ENCODE measurements around the gene TMED5. TPM values are rescaled to one million over a fixed set of nuclear protein-coding genes. Genes with fewer than 3 reads are reported as not detected.

The TMED5 gene
- total RNA-seq, 1 experiment from 2014 or later = 32.6 TPM

- H3K27ac ChIP-seq (ENCODE audit: low read depth, low read length) = no peak overlapping the region
- POLR2A ChIA-PET = no interaction called here
Observed at GRCh38 chr1:93113127-93113526, 67.1 kb downstream of the TMED5 start.

More at GRCh38 chr1:93113127-93113526, 67.1 kb downstream of the TMED5 start:
- no TSS peak for BruUV-seq (replicated peaks)
- no peak for DNase-seq (ENCODE audit: low read depth, low spot score)
- no peak overlapping the region for H3K4me2 ChIP-seq (ENCODE audit: low read length)
- TF ChIP-seq SP1 (IDR thresholded peaks at IDR 0.05; ENCODE audit: low read depth) (no peak), ATF3 (IDR thresholded peaks at IDR 0.05) (no peak), POLR2AphosphoS5 (IDR thresholded peaks at IDR 0.05; ENCODE audit: low read depth, low read length) (no peak), ELF1 (IDR thresholded peaks at IDR 0.05; ENCODE audit: borderline replicate concordance, low read depth) (no peak), TCF7L2 (IDR thresholded peaks at IDR 0.05; ENCODE audit: borderline replicate concordance, extremely low read depth, insufficient read depth, insufficient read length) (no peak), POLR2A (IDR thresholded peaks at IDR 0.05; ENCODE audit: borderline replicate concordance, extremely low read depth, insufficient read depth, insufficient read length) (no peak), SIN3A (IDR thresholded peaks at IDR 0.05; ENCODE audit: low read depth) (no peak), EGR1 (IDR thresholded peaks at IDR 0.05; ENCODE audit: low read depth) (no peak), FOSL1 (IDR thresholded peaks at IDR 0.05; ENCODE audit: low read depth) (no peak)
- TF ChIP-seq, protein P1, sequence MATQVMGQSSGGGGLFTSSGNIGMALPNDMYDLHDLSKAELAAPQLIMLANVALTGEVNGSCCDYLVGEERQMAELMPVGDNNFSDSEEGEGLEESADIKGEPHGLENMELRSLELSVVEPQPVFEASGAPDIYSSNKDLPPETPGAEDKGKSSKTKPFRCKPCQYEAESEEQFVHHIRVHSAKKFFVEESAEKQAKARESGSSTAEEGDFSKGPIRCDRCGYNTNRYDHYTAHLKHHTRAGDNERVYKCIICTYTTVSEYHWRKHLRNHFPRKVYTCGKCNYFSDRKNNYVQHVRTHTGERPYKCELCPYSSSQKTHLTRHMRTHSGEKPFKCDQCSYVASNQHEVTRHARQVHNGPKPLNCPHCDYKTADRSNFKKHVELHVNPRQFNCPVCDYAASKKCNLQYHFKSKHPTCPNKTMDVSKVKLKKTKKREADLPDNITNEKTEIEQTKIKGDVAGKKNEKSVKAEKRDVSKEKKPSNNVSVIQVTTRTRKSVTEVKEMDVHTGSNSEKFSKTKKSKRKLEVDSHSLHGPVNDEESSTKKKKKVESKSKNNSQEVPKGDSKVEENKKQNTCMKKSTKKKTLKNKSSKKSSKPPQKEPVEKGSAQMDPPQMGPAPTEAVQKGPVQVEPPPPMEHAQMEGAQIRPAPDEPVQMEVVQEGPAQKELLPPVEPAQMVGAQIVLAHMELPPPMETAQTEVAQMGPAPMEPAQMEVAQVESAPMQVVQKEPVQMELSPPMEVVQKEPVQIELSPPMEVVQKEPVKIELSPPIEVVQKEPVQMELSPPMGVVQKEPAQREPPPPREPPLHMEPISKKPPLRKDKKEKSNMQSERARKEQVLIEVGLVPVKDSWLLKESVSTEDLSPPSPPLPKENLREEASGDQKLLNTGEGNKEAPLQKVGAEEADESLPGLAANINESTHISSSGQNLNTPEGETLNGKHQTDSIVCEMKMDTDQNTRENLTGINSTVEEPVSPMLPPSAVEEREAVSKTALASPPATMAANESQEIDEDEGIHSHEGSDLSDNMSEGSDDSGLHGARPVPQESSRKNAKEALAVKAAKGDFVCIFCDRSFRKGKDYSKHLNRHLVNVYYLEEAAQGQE (IDR thresholded peaks at IDR 0.05; ENCODE audit: low read depth) = no peak
- TF ChIP-seq, protein P2, sequence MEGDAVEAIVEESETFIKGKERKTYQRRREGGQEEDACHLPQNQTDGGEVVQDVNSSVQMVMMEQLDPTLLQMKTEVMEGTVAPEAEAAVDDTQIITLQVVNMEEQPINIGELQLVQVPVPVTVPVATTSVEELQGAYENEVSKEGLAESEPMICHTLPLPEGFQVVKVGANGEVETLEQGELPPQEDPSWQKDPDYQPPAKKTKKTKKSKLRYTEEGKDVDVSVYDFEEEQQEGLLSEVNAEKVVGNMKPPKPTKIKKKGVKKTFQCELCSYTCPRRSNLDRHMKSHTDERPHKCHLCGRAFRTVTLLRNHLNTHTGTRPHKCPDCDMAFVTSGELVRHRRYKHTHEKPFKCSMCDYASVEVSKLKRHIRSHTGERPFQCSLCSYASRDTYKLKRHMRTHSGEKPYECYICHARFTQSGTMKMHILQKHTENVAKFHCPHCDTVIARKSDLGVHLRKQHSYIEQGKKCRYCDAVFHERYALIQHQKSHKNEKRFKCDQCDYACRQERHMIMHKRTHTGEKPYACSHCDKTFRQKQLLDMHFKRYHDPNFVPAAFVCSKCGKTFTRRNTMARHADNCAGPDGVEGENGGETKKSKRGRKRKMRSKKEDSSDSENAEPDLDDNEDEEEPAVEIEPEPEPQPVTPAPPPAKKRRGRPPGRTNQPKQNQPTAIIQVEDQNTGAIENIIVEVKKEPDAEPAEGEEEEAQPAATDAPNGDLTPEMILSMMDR (IDR thresholded peaks at IDR 0.05 in 2 of 3, conservative IDR thresholded peaks at IDR 0.05 in 1 of 3; ENCODE audit: borderline replicate concordance in 1 of 3, insufficient read depth in 1 of 3, low read depth in 2 of 3, low read length in 2 of 3) = no peak
- peaks cover 72% of the 10 kb centered on the region for H3K79me2 ChIP-seq (ENCODE audit: insufficient read depth, low read length)
- intact Hi-C loops (cut with micrococcal nuclease) = no loop called here
- ChIA-PET CTCF (no interaction called here), RAD21 (ENCODE audit: low non-redundant PET in 1 of 2, low total read pairs in 2 of 2, uncharacterized antibody in 2 of 2, unreplicated experiment in 2 of 2) (no interaction called here)
- no peak overlapping the region for H2AFZ ChIP-seq (ENCODE audit: low read depth, low read length, poor library complexity, severe bottlenecking)
- peaks cover 17% of the 10 kb centered on the region; the same call in 1 of the 2 replicates for H4K20me1 ChIP-seq (ENCODE audit: insufficient read depth)
- no peaks in the 10 kb centered on the region for H3K27me3 ChIP-seq (ENCODE audit: insufficient read depth, low read length)
- H3K36me3 ChIP-seq (ENCODE audit: control insufficient read depth in 1 of 2, insufficient read depth in 2 of 2, low read length in 2 of 2) = peaks cover 13 to 21% of the 10 kb centered on the region in 2 experiments; a peak in 3 of 4 replicates
- H3K9me2 ChIP-seq (ENCODE audit: insufficient read depth) = no peaks in the 10 kb centered on the region
- no peaks in the 10 kb centered on the region for H3K4me1 ChIP-seq (ENCODE audit: control insufficient read depth in 1 of 2, insufficient read depth in 2 of 2, low read length in 2 of 2)
- H3K4me3 ChIP-seq (replicated peaks in 1 of 2; ENCODE audit: low read depth in 1 of 2, low read length in 2 of 2) = no peak overlapping the region
- peaks cover under 1 to 1% of the 10 kb centered on the region in 2 experiments; a peak in 3 of 4 replicates for H3K9me3 ChIP-seq (ENCODE audit: control insufficient read depth in 1 of 2, insufficient read depth in 1 of 2, low read depth in 1 of 2, low read length in 2 of 2)
- no peak for ATAC-seq
- H3K9ac ChIP-seq (ENCODE audit: low read length) = no peak overlapping the region

Data from HCT116 (cell line).